ENCODE measurements around the gene ZDHHC7. TPM values are rescaled to one million over a fixed set of nuclear protein-coding genes. Genes with fewer than 3 reads are reported as not detected.

The ZDHHC7 gene
- total RNA-seq, 1 experiment from 2014 or later, result 39.9 TPM

- DNase-seq (ENCODE audit: low read depth, low spot score), result no peak
- ChIA-PET CTCF (no interaction called here), POLR2A (no interaction called here), RAD21 (ENCODE audit: low non-redundant PET in 1 of 2, low total read pairs in 2 of 2, uncharacterized antibody in 2 of 2, unreplicated experiment in 2 of 2) (no interaction called here)
- Histone ChIP-seq H3K9ac (ENCODE audit: low read length) (no peak overlapping the region), H3K4me3 (replicated peaks in 1 of 2; ENCODE audit: low read depth in 1 of 2, low read length in 2 of 2) (no peak overlapping the region), H3K9me2 (ENCODE audit: insufficient read depth) (no peaks in the 10 kb centered on the region), H3K27ac (ENCODE audit: low read depth, low read length) (no peak overlapping the region), H3K36me3 (ENCODE audit: control insufficient read depth in 1 of 2, insufficient read depth in 2 of 2, low read length in 2 of 2) (no peaks in the 10 kb centered on the region), H4K20me1 (ENCODE audit: insufficient read depth) (no peaks in the 10 kb centered on the region), H3K27me3 (ENCODE audit: insufficient read depth, low read length) (no peaks in the 10 kb centered on the region), H2AFZ (ENCODE audit: low read depth, low read length, poor library complexity, severe bottlenecking) (no peak overlapping the region), H3K4me1 (ENCODE audit: control insufficient read depth in 1 of 2, insufficient read depth in 2 of 2, low read length in 2 of 2) (peaks cover 37 to 74% of the 10 kb centered on the region in 2 experiments), H3K9me3 (ENCODE audit: control insufficient read depth in 1 of 2, insufficient read depth in 1 of 2, low read depth in 1 of 2, low read length in 2 of 2) (no peaks in the 10 kb centered on the region), H3K4me2 (ENCODE audit: low read length) (no peak overlapping the region), H3K79me2 (ENCODE audit: insufficient read depth, low read length) (peaks cover 98% of the 10 kb centered on the region)
- no TSS peak for BruUV-seq (replicated peaks)
- intact Hi-C loops (cut with micrococcal nuclease), result no loop called here
- ATAC-seq, result no peak
- TF ChIP-seq ELF1 (IDR thresholded peaks at IDR 0.05; ENCODE audit: borderline replicate concordance, low read depth), result no peak
- no peak for TF ChIP-seq FOSL1 (IDR thresholded peaks at IDR 0.05; ENCODE audit: low read depth)
- TF ChIP-seq ZBTB33 (IDR thresholded peaks at IDR 0.05; ENCODE audit: extremely low read depth, insufficient replicate concordance, low read length), result no peak
- TF ChIP-seq ZFX (IDR thresholded peaks at IDR 0.05), result no peak
- TF ChIP-seq ATF3 (IDR thresholded peaks at IDR 0.05), result no peak
- TF ChIP-seq POLR2AphosphoS5 (IDR thresholded peaks at IDR 0.05; ENCODE audit: low read depth, low read length), result no peak
- TF ChIP-seq REST (IDR thresholded peaks at IDR 0.05; ENCODE audit: low read depth), result no peak
- no peak for TF ChIP-seq JUND (IDR thresholded peaks at IDR 0.05)
- TF ChIP-seq EZH2 (IDR thresholded peaks at IDR 0.05), result no peak
- TF ChIP-seq RAD21 (IDR thresholded peaks at IDR 0.05; ENCODE audit: low read depth), result no peak
- TF ChIP-seq CTCF (IDR thresholded peaks at IDR 0.05 in 2 of 3, conservative IDR thresholded peaks at IDR 0.05 in 1 of 3; ENCODE audit: borderline replicate concordance in 1 of 3, insufficient read depth in 1 of 3, low read depth in 2 of 3, low read length in 2 of 3), result no peak
- TF ChIP-seq SIN3A (IDR thresholded peaks at IDR 0.05; ENCODE audit: low read depth), result no peak
- no peak for TF ChIP-seq CBX3 (IDR thresholded peaks at IDR 0.05; ENCODE audit: low read depth)
- TF ChIP-seq ZNF274 (IDR thresholded peaks at IDR 0.05; ENCODE audit: low read depth, low read length), result no peak
- no peak for TF ChIP-seq SP1 (IDR thresholded peaks at IDR 0.05; ENCODE audit: low read depth)
- TF ChIP-seq YY1 (IDR thresholded peaks at IDR 0.05; ENCODE audit: extremely low read depth, insufficient replicate concordance, low read depth, low read length), result no peak
Observed at GRCh38 chr16:85003076-85003475, 8.3 kb downstream of the ZDHHC7 start.
